Stomach (tissue), 9 donors: Measurements from ENCODE around the gene CLASRP. TPM values are rescaled to one million over a fixed set of nuclear protein-coding genes. Genes with fewer than 3 reads are reported as not detected.

Source experiments
- DNase-seq, 2 donors: peaks; one replicate each; pipeline versions ENCODE4 v3.0.0 to v3.0.0-alpha.2; 2013 to 2019
- H3K27ac ChIP-seq, 5 donors: fragments of 200-600 bp in 4 of 5; sonication (generic) in 4 of 5; one replicate each; pipeline ENCODE4 v1.5.1; 2013 to 2019; ENCODE audit warnings: mild to moderate bottlenecking in 1 of 5, moderate library complexity in 1 of 5
- H3K27me3 ChIP-seq, 3 donors: fragments of 200-600 bp; sonication (generic); one replicate each; pipeline ENCODE4 v1.5.1; 2017 to 2019; ENCODE audit warnings: mixed run types in 1 of 3
- H3K36me3 ChIP-seq, 4 donors: fragments of 200-600 bp; sonication (generic); 1 replicate in 3 of 4; 2 replicates in 1 of 4; pipeline ENCODE4 v1.5.1; 2016 to 2019
- H3K4me1 ChIP-seq, 4 donors: fragments of 200-600 bp; sonication (generic); one replicate each; pipeline ENCODE4 v1.5.1; 2016 to 2019
- H3K4me3 ChIP-seq, 4 donors: fragments of 200-600 bp; sonication (generic) in 3 of 4; one replicate each; pipeline ENCODE4 v1.5.1; 2016 to 2019; ENCODE audit warnings: mild to moderate bottlenecking in 1 of 4
- H3K9me3 ChIP-seq, 4 donors: fragments of 200-600 bp; sonication (generic); one replicate each; pipeline ENCODE4 v1.5.1; 2016 to 2019
- CTCF ChIP-seq, 7 experiments: fragments of 450-650 bp in 4 of 7; fragments of 200-600 bp in 3 of 7; sonication (generic) in 3 of 7; IDR thresholded peaks; one replicate each; pipeline ENCODE4 v1.5.1; 2016 to 2019; ENCODE audit warnings: antibody characterized with exemption in 7 of 7, control low read depth in 2 of 7, mild to moderate bottlenecking in 1 of 7
- EP300 ChIP-seq: sonication (generic); formaldehyde crosslinking; IDR thresholded peaks from one replicate; pipeline ENCODE4 v1.6.1; 2017; ENCODE audit warnings: antibody characterized with exemption
- POLR2A ChIP-seq, 4 donors: fragments of 450-650 bp; IDR thresholded peaks; one replicate each; pipeline ENCODE4 v1.6.1; 2016; ENCODE audit warnings: antibody characterized with exemption in 4 of 4, control low read depth in 2 of 4, mild to moderate bottlenecking in 1 of 4, moderate library complexity in 1 of 4
- POLR2AphosphoS5 ChIP-seq, 3 donors: sonication (generic); formaldehyde crosslinking; IDR thresholded peaks; one replicate each; pipeline ENCODE4 v1.6.1; 2016; ENCODE audit warnings: antibody characterized with exemption in 3 of 3
- WGBS, 5 donors: extraction: QIAGEN DNeasy Blood & Tissue Kit in 3 of 5; methylation state at CpG; one replicate each; pipeline versions ENCODE4 v1.1.5 to v1.1.7; 2013 to 2018; 5-methylcytosine and 5-hydroxymethylcytosine counted together
- intact Hi-C: fragments of 100-400 bp; cut with DNase I; formaldehyde crosslinking; loops from one replicate; pipeline ENCODE4 v1.15.1; 2023; ENCODE audit warnings: low total_unique reads
- polyA plus RNA-seq, 3 donors: library from polyadenylated mRNA; stranded (reverse); fragments of 200-250 nt; gene quantifications; one replicate each; pipeline ENCODE4 v1.2.3, GENCODE V29; 2013
- total RNA-seq, 5 donors: library from RNA; depleted of rRNA; stranded (reverse); fragments of >200 nt; gene quantifications; one replicate each; pipeline versions ENCODE4 v1.1.0 to v1.2.3, GENCODE V29; 2014 to 2016
- donor health status: healthy with polysubstance abuse.
- donor health status: Bipolar disorder and iron deficiency.
- donor health status: healthy.

CLASRP gene
- total and polyA plus RNA-seq, 8 donors = 27.0 to 491 (median 109) TPM

- Histone ChIP-seq H3K27me3 (no peaks in the 10 kb centered on the region), H3K4me3 (no peak overlapping the region), H3K9me3 (no peaks in the 10 kb centered on the region), H3K27ac (no peak overlapping the region), H3K4me1 (no peaks in the 10 kb centered on the region), H3K36me3 (peaks cover 13 to 67% (median 50%) of the 10 kb centered on the region in 4 donors)
- intact Hi-C loops = no loop called here
- WGBS, 5 donors = 90 to 99% (median 96%) methylated on average over 9 of the region's 9 CpGs
- DNase-seq = no peak
- no peak for TF ChIP-seq POLR2A (IDR thresholded peaks at IDR 0.05)
- no peak for TF ChIP-seq EP300
- no peak for TF ChIP-seq CTCF (IDR thresholded peaks at IDR 0.05)
- TF ChIP-seq POLR2AphosphoS5 (IDR thresholded peaks at IDR 0.05) = no peak
Measured at GRCh38 chr19:45025264-45025663, 13.6 kb upstream of the CLASRP start.

- no peak for DNase-seq
- 93 to 98% (median 96%) methylated on average over 2 of the region's 2 CpGs for WGBS, 5 donors
- Histone ChIP-seq H3K27me3 (no peaks in the 10 kb centered on the region), H3K4me1 (no peaks in the 10 kb centered on the region), H3K36me3 (peaks cover 18 to 75% (median 67%) of the 10 kb centered on the region in 4 donors), H3K4me3 (no peak overlapping the region), H3K9me3 (no peaks in the 10 kb centered on the region), H3K27ac (no peak overlapping the region)
- intact Hi-C loops = no loop called here
- no peak for TF ChIP-seq POLR2AphosphoS5 (IDR thresholded peaks at IDR 0.05)
- TF ChIP-seq EP300 = no peak
- no peak for TF ChIP-seq POLR2A (IDR thresholded peaks at IDR 0.05)
- no peak for TF ChIP-seq CTCF (IDR thresholded peaks at IDR 0.05)
Measured at GRCh38 chr19:45027371-45027770, 11.5 kb upstream of the CLASRP start.

GRCh38 chr19:45030825-45031224 lies 8.0 kb upstream of the CLASRP start:
- TF ChIP-seq EP300 (no peak), CTCF (IDR thresholded peaks at IDR 0.05) (no peak), POLR2AphosphoS5 (IDR thresholded peaks at IDR 0.05) (no peak), POLR2A (IDR thresholded peaks at IDR 0.05) (no peak)
- intact Hi-C loops = no loop called here

GRCh38 chr19:45032421-45032820 lies 6.4 kb upstream of the CLASRP start:
- TF ChIP-seq POLR2AphosphoS5 (IDR thresholded peaks at IDR 0.05) (no peak), CTCF (IDR thresholded peaks at IDR 0.05) (no peak), EP300 (no peak), POLR2A (IDR thresholded peaks at IDR 0.05) (no peak)
- WGBS, 5 donors = 84 to 88% (median 87%) methylated on average over 18 of the region's 18 CpGs
- Histone ChIP-seq H3K4me3 (no peak overlapping the region), H3K27ac (no peak overlapping the region), H3K4me1 (no peaks in the 10 kb centered on the region), H3K36me3 (peaks cover 33 to 99% (median 92%) of the 10 kb centered on the region in 4 donors), H3K9me3 (no peaks in the 10 kb centered on the region), H3K27me3 (no peaks in the 10 kb centered on the region)
- no peak for DNase-seq
- intact Hi-C loops = no loop called here

More at GRCh38 chr19:45030825-45031224, 8.0 kb upstream of the CLASRP start:
- peaks cover 33 to 95% (median 90%) of the 10 kb centered on the region in 4 donors for H3K36me3 ChIP-seq
- WGBS, 5 donors = 91 to 96% (median 95%) methylated on average over 6 of the region's 6 CpGs
- H3K4me1 ChIP-seq = no peaks in the 10 kb centered on the region
- no peak overlapping the region for H3K4me3 ChIP-seq
- no peaks in the 10 kb centered on the region for H3K27me3 ChIP-seq
- DNase-seq = no peak
- H3K27ac ChIP-seq = no peak overlapping the region
- no peaks in the 10 kb centered on the region for H3K9me3 ChIP-seq
